Measurements from ENCODE around the gene USP14. TPM values are rescaled to one million over a fixed set of nuclear protein-coding genes. Genes with fewer than 3 reads are reported as not detected.

Gene USP14
- total RNA-seq, 1 donor: 21.4 TPM

DNA sequence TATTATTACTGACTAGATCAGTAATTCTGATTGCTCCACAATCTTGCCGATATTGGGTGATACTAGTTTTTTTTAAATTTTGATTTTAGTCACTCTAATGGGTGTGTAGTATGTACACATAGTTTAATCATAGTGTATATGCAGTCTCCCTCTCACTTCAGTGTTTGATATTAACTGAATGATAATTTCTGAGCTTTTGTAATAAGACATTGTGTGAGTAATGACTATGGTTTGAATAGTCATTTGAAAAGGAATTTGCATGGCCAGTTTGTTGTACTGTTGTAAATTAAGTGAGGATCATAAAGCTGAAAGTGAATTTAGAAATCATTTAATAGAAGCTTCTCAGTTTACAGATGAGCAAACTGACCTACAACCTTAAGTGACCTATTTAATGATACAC, 33.4 kb downstream of the USP14 start:
- Histone ChIP-seq H3K9me3 (ENCODE audit: low read depth, low read length) (no peaks in the 10 kb centered on the region), H3K27ac (ENCODE audit: low read depth, low read length) (no peak overlapping the region), H3K79me2 (ENCODE audit: insufficient read depth, low read length) (peaks cover 58% of the 10 kb centered on the region), H3K4me1 (ENCODE audit: insufficient read depth, low read length) (peaks cover 4% of the 10 kb centered on the region), H4K20me1 (ENCODE audit: insufficient read depth, low read length) (peaks cover 8% of the 10 kb centered on the region), H2AFZ (ENCODE audit: low read length) (no peak overlapping the region), H3K4me2 (ENCODE audit: insufficient read depth, low read length) (no peak overlapping the region), H3K36me3 (ENCODE audit: insufficient read depth, low read length) (no peaks in the 10 kb centered on the region), H3K27me3 (ENCODE audit: insufficient read depth, low read length) (no peaks in the 10 kb centered on the region), H3K4me3 (ENCODE audit: insufficient read depth, low read length) (no peak overlapping the region)
- TF ChIP-seq, protein P1, sequence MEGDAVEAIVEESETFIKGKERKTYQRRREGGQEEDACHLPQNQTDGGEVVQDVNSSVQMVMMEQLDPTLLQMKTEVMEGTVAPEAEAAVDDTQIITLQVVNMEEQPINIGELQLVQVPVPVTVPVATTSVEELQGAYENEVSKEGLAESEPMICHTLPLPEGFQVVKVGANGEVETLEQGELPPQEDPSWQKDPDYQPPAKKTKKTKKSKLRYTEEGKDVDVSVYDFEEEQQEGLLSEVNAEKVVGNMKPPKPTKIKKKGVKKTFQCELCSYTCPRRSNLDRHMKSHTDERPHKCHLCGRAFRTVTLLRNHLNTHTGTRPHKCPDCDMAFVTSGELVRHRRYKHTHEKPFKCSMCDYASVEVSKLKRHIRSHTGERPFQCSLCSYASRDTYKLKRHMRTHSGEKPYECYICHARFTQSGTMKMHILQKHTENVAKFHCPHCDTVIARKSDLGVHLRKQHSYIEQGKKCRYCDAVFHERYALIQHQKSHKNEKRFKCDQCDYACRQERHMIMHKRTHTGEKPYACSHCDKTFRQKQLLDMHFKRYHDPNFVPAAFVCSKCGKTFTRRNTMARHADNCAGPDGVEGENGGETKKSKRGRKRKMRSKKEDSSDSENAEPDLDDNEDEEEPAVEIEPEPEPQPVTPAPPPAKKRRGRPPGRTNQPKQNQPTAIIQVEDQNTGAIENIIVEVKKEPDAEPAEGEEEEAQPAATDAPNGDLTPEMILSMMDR (IDR thresholded peaks at IDR 0.05; ENCODE audit: extremely low read depth, low read depth, low read length): no peak
- DNase-seq (ENCODE audit: insufficient read length, low spot score, missing footprints): no peak

DNA sequence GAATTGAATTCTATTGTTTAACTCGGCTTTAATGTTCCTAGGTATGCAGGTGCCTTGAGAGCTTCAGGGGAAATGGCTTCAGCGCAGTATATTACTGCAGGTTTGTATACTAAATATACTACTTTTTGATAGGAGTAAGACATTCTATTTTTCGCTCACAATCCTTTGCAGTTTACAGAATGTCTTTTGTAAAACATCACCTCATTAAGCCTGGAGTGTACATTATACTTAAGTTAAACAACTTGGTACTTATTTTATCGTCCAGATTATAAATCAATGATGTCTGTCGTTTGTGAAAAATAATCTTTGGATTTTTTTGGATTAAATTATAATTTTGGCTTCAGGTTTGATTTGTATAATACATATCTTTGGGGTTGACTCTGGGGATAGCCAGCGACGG, 34.4 kb downstream of the USP14 start:
- no peaks in the 10 kb centered on the region for H3K9me3 ChIP-seq (ENCODE audit: low read depth, low read length)
- H3K27ac ChIP-seq (ENCODE audit: low read depth, low read length): no peak overlapping the region
- H3K4me1 ChIP-seq (ENCODE audit: insufficient read depth, low read length): peaks cover 4% of the 10 kb centered on the region
- H3K4me3 ChIP-seq (ENCODE audit: insufficient read depth, low read length): no peak overlapping the region
- TF ChIP-seq, protein P1 (IDR thresholded peaks at IDR 0.05; ENCODE audit: extremely low read depth, low read depth, low read length): no peak
- peaks cover 8% of the 10 kb centered on the region for H4K20me1 ChIP-seq (ENCODE audit: insufficient read depth, low read length)
- H3K27me3 ChIP-seq (ENCODE audit: insufficient read depth, low read length): no peaks in the 10 kb centered on the region
- no peak overlapping the region for H2AFZ ChIP-seq (ENCODE audit: low read length)
- H3K79me2 ChIP-seq (ENCODE audit: insufficient read depth, low read length): peaks cover 52% of the 10 kb centered on the region
- no peak overlapping the region for H3K4me2 ChIP-seq (ENCODE audit: insufficient read depth, low read length)
- peaks cover 5% of the 10 kb centered on the region for H3K36me3 ChIP-seq (ENCODE audit: insufficient read depth, low read length)
- DNase-seq (ENCODE audit: insufficient read length, low spot score, missing footprints): no peak

DNA sequence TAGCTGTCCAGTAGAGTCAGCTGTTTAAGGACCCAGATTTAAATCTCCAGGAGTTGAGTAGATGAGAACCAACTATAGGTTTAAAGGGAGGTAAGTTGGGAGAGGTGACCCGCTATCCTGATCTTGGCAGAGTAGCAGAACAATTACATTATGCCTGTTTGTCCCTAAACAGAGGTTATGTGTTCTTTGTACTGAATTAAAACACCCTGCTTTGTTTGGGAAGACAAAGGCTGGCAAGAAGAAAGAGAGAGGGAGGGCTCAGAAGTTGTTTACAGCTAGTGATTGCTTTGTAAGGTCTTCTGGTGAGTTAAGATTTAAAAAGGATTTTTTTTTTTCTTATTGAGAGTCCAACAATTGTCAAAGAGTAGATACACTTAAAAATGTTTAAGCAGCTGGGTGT, 37.3 kb downstream of the USP14 start:
- Histone ChIP-seq H4K20me1 (ENCODE audit: insufficient read depth, low read length) (peaks cover 5% of the 10 kb centered on the region), H3K4me2 (ENCODE audit: insufficient read depth, low read length) (no peak overlapping the region), H2AFZ (ENCODE audit: low read length) (no peak overlapping the region), H3K27ac (ENCODE audit: low read depth, low read length) (no peak overlapping the region), H3K4me3 (ENCODE audit: insufficient read depth, low read length) (no peak overlapping the region), H3K9me3 (ENCODE audit: low read depth, low read length) (no peaks in the 10 kb centered on the region), H3K36me3 (ENCODE audit: insufficient read depth, low read length) (peaks cover 28% of the 10 kb centered on the region), H3K4me1 (ENCODE audit: insufficient read depth, low read length) (peaks cover 11% of the 10 kb centered on the region), H3K79me2 (ENCODE audit: insufficient read depth, low read length) (peaks cover 30% of the 10 kb centered on the region), H3K27me3 (ENCODE audit: insufficient read depth, low read length) (no peaks in the 10 kb centered on the region)
- DNase-seq (ENCODE audit: insufficient read length, low spot score, missing footprints): no peak
- TF ChIP-seq, protein P1 (IDR thresholded peaks at IDR 0.05; ENCODE audit: extremely low read depth, low read depth, low read length): no peak

DNA sequence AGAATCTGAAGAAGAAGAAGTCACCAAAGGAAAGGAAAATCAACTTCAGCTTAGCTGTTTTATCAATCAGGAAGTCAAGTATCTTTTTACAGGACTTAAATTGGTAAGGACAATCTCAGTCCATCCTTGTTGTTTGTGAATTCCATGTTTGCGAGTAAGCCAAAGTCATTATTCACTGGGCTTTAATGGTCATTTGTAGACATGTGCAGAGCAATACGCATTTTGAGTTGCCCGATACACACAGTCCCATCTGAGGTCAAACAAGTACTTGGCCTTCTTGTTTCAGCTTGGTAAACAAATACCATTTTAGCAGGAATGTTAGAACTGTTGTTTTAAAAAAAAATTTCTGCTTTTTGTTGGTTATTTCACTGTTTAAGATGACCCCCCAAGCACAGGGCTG, 40.9 kb downstream of the USP14 start:
- Histone ChIP-seq H3K27me3 (ENCODE audit: insufficient read depth, low read length) (no peaks in the 10 kb centered on the region), H3K27ac (ENCODE audit: low read depth, low read length) (no peak overlapping the region), H4K20me1 (ENCODE audit: insufficient read depth, low read length) (no peaks in the 10 kb centered on the region), H3K36me3 (ENCODE audit: insufficient read depth, low read length) (peaks cover 44% of the 10 kb centered on the region), H3K79me2 (ENCODE audit: insufficient read depth, low read length) (peaks cover 11% of the 10 kb centered on the region), H3K9me3 (ENCODE audit: low read depth, low read length) (no peaks in the 10 kb centered on the region), H3K4me2 (ENCODE audit: insufficient read depth, low read length) (no peak overlapping the region), H3K4me3 (ENCODE audit: insufficient read depth, low read length) (no peak overlapping the region), H2AFZ (ENCODE audit: low read length) (no peak overlapping the region), H3K4me1 (ENCODE audit: insufficient read depth, low read length) (peaks cover 6% of the 10 kb centered on the region)
- no peak for DNase-seq (ENCODE audit: insufficient read length, low spot score, missing footprints)
- TF ChIP-seq, protein P1 (IDR thresholded peaks at IDR 0.05; ENCODE audit: extremely low read depth, low read depth, low read length): no peak
